CD4-positive, alpha-beta memory T cell (primary cell): ENCODE measurements around the gene ASCC3. TPM values are rescaled to one million over a fixed set of nuclear protein-coding genes. Genes with fewer than 3 reads are reported as not detected.
A peak's percentile ranks its signal among the peaks of the same experiment; 100 is the strongest.

Source experiments
- CTCF ChIA-PET: fragments of 350-600 bp; sonication (Branson Sonifier 250); formaldehyde crosslinking; loops from one replicate; lab custom pipeline; 2021; ENCODE audit warnings: inconsistent platforms; ENCODE audit not compliant: partially characterized antibody; lab: Charles Lee
- POLR2A ChIA-PET: fragments of 350-600 bp; sonication (Branson Sonifier 250); formaldehyde crosslinking; loops from one replicate; lab custom pipeline; 2021; ENCODE audit not compliant: partially characterized antibody; lab: Charles Lee
- DNase-seq, 5 donors: peaks; one replicate each; pipeline versions ENCODE4 v3.0.0 to v3.0.0-alpha.2; 2020 to 2022; ENCODE audit warnings: mixed read lengths in 1 of 5
- H3K27ac ChIP-seq: one replicate; pipeline ENCODE4 v1.7.0; 2013; ENCODE audit warnings: low read depth, low read length
- H3K27me3 ChIP-seq: 2 replicates; pipeline ENCODE4 v1.7.0; 2013; ENCODE audit warnings: mild to moderate bottlenecking, low read length, moderate library complexity; ENCODE audit not compliant: insufficient read depth
- H3K36me3 ChIP-seq: 2 replicates; pipeline ENCODE4 v1.7.0; 2013; ENCODE audit warnings: mild to moderate bottlenecking, low read length, moderate library complexity; ENCODE audit not compliant: insufficient read depth
- H3K4me1 ChIP-seq: 2 replicates; pipeline ENCODE4 v1.7.0; 2013; ENCODE audit warnings: mild to moderate bottlenecking, low read length, moderate library complexity; ENCODE audit not compliant: insufficient read depth
- H3K4me3 ChIP-seq, 2 donors: one replicate each; pipeline ENCODE4 v1.7.0; 2013; ENCODE audit warnings: low read length in 2 of 2, mild to moderate bottlenecking in 1 of 2
- H3K9me3 ChIP-seq, 2 donors: one replicate each; pipeline ENCODE4 v1.7.0; 2013; ENCODE audit warnings: low read length in 2 of 2, control low read depth in 1 of 2; ENCODE audit not compliant: control insufficient read depth in 1 of 2
- H3K27ac Mint-ChIP-seq, 7 donors: one replicate each; pipeline ENCODE4 v1.8.0; 2020 to 2021; ENCODE audit warnings: mixed read lengths in 7 of 7, mild to moderate bottlenecking in 6 of 7, inconsistent platforms in 3 of 7, moderate library complexity in 3 of 7
- H3K27me3 Mint-ChIP-seq, 2 donors: one replicate each; pipeline ENCODE4 v1.8.0; 2020 to 2021; ENCODE audit warnings: mixed read lengths in 2 of 2
- H3K36me3 Mint-ChIP-seq, 2 donors: one replicate each; pipeline ENCODE4 v1.8.0; 2020 to 2021; ENCODE audit warnings: mixed read lengths in 2 of 2, inconsistent platforms in 1 of 2, mild to moderate bottlenecking in 1 of 2
- H3K4me1 Mint-ChIP-seq, 4 donors: one replicate each; pipeline ENCODE4 v1.8.0; 2020 to 2021; ENCODE audit warnings: mixed read lengths in 4 of 4, mild to moderate bottlenecking in 1 of 4
- H3K4me3 Mint-ChIP-seq, 8 donors: one replicate each; pipeline ENCODE4 v1.8.0; 2020 to 2021; ENCODE audit warnings: mixed read lengths in 8 of 8, mild to moderate bottlenecking in 7 of 8, moderate library complexity in 6 of 8, inconsistent platforms in 3 of 8
- H3K9me3 Mint-ChIP-seq, 8 donors: one replicate each; pipeline ENCODE4 v1.8.0; 2020 to 2021; ENCODE audit warnings: mixed read lengths in 8 of 8, mild to moderate bottlenecking in 5 of 8, inconsistent platforms in 3 of 8, moderate library complexity in 1 of 8
- intact Hi-C: fragments of 100-400 bp; cut with micrococcal nuclease; formaldehyde crosslinking; loops from one replicate; pipeline ENCODE4 v1.15.1; 2023
- polyA plus RNA-seq, 2 donors: library from polyadenylated mRNA; unstranded; fragments of 300-500 nt; fragmentation: Illumina TruSeq; gene quantifications; one replicate each; pipeline ENCODE4 v1.2.3, GENCODE V29; 2021
- total RNA-seq, 2 experiments: library from RNA; stranded (reverse); gene quantifications; one replicate each; pipeline ENCODE4 v1.2.3, GENCODE V29; 2021

The ASCC3 gene
- total and polyA plus RNA-seq, 4 experiments from 2014 or later = 13.0 to 57.9 (median 43.1) TPM

- DNase-seq = no peak
- intact Hi-C loops = no loop called here
- no peaks in the 10 kb centered on the region for H3K36me3 ChIP-seq
- no peaks in the 10 kb centered on the region for H3K27me3 Mint-ChIP-seq
- ChIA-PET POLR2A (no interaction called here), CTCF (interaction anchor here (0.8 kb wide), 1 partner anchor 52 kb away, joined by 3 read pairs; no protein-coding TSS in a partner anchor)
- no peak overlapping the region for H3K27ac ChIP-seq
- peaks cover 8 to 18% of the 10 kb centered on the region in 2 donors for H3K36me3 Mint-ChIP-seq
- no peak overlapping the region for H3K27ac Mint-ChIP-seq
- no peak overlapping the region for H3K4me3 Mint-ChIP-seq
- no peaks in the 10 kb centered on the region for H3K27me3 ChIP-seq
- no peaks in the 10 kb centered on the region for H3K9me3 Mint-ChIP-seq
- no peaks in the 10 kb centered on the region for H3K4me1 Mint-ChIP-seq
- no peaks in the 10 kb centered on the region for H3K4me1 ChIP-seq
- no peak overlapping the region for H3K4me3 ChIP-seq
- no peaks in the 10 kb centered on the region for H3K9me3 ChIP-seq
Observed at GRCh38 chr6:100612094-100612493, 269.0 kb downstream of the ASCC3 start.

GRCh38 chr6:100599088-100599770, 281.9 kb downstream of the ASCC3 start:
- no peaks in the 10 kb centered on the region for H3K9me3 ChIP-seq
- peaks cover 0 to 2% (median under 1%) of the 10 kb centered on the region in 4 donors for H3K4me1 Mint-ChIP-seq
- peaks cover 11% of the 10 kb centered on the region for H3K36me3 ChIP-seq
- H3K4me3 ChIP-seq = no peak overlapping the region
- H3K9me3 Mint-ChIP-seq = no peaks in the 10 kb centered on the region
- H3K27me3 Mint-ChIP-seq = no peaks in the 10 kb centered on the region
- H3K27ac ChIP-seq = no peak overlapping the region
- no peak for DNase-seq
- H3K36me3 Mint-ChIP-seq = peaks cover 47 to 59% of the 10 kb centered on the region in 2 donors
- ChIA-PET POLR2A (no interaction called here), CTCF (no interaction called here)
- H3K27me3 ChIP-seq = no peaks in the 10 kb centered on the region
- no peaks in the 10 kb centered on the region for H3K4me1 ChIP-seq
- intact Hi-C loops = no loop called here
- no peak overlapping the region for H3K27ac Mint-ChIP-seq
- H3K4me3 Mint-ChIP-seq = no peak overlapping the region

- ChIA-PET POLR2A (no interaction called here), CTCF (no interaction called here)
- intact Hi-C loops = no loop called here
- Mint-ChIP-seq H3K9me3 (no peaks in the 10 kb centered on the region), H3K27me3 (no peaks in the 10 kb centered on the region), H3K4me1 (peaks cover 0 to 2% (median under 1%) of the 10 kb centered on the region in 4 donors), H3K27ac (no peak overlapping the region), H3K36me3 (peaks cover 31 to 40% of the 10 kb centered on the region in 2 donors), H3K4me3 (no peak overlapping the region)
- no peaks in the 10 kb centered on the region for H3K27me3 ChIP-seq
- no peak overlapping the region for H3K27ac ChIP-seq
- no peak overlapping the region for H3K4me3 ChIP-seq
- no peaks in the 10 kb centered on the region for H3K4me1 ChIP-seq
- peaks cover 4% of the 10 kb centered on the region for H3K36me3 ChIP-seq
- H3K9me3 ChIP-seq = no peaks in the 10 kb centered on the region
- no peak for DNase-seq
Observed at GRCh38 chr6:100595456-100595855, 285.7 kb downstream of the ASCC3 start.

- DNase-seq = no peak
- Histone ChIP-seq H3K27ac (no peak overlapping the region), H3K9me3 (no peaks in the 10 kb centered on the region), H3K4me1 (no peaks in the 10 kb centered on the region), H3K27me3 (no peaks in the 10 kb centered on the region), H3K36me3 (peaks cover 7% of the 10 kb centered on the region), H3K4me3 (no peak overlapping the region)
- POLR2A ChIA-PET = no interaction called here
- CTCF ChIA-PET = no interaction called here
- H3K4me1 Mint-ChIP-seq = peaks cover 0 to 2% (median 0%) of the 10 kb centered on the region in 4 donors
- intact Hi-C loops = no loop called here
- peaks cover 37 to 42% of the 10 kb centered on the region in 2 donors for H3K36me3 Mint-ChIP-seq
- H3K9me3 Mint-ChIP-seq = no peaks in the 10 kb centered on the region
- no peaks in the 10 kb centered on the region for H3K27me3 Mint-ChIP-seq
- no peak overlapping the region for H3K27ac Mint-ChIP-seq
- H3K4me3 Mint-ChIP-seq = no peak overlapping the region
Observed at GRCh38 chr6:100593522-100593921, 287.6 kb downstream of the ASCC3 start.

GRCh38 chr6:100592929-100593328, 288.2 kb downstream of the ASCC3 start:
- intact Hi-C loops = no loop called here
- Mint-ChIP-seq H3K27me3 (no peaks in the 10 kb centered on the region), H3K9me3 (no peaks in the 10 kb centered on the region), H3K4me1 (peaks cover 0 to 2% (median 0%) of the 10 kb centered on the region in 4 donors), H3K36me3 (peaks cover 34 to 40% of the 10 kb centered on the region in 2 donors), H3K27ac (no peak overlapping the region), H3K4me3 (no peak overlapping the region)
- no peak overlapping the region for H3K27ac ChIP-seq
- H3K9me3 ChIP-seq = no peaks in the 10 kb centered on the region
- no peak overlapping the region for H3K4me3 ChIP-seq
- peaks cover 7% of the 10 kb centered on the region for H3K36me3 ChIP-seq
- DNase-seq = no peak
- no peaks in the 10 kb centered on the region for H3K4me1 ChIP-seq
- CTCF ChIA-PET = no interaction called here
- H3K27me3 ChIP-seq = no peaks in the 10 kb centered on the region
- POLR2A ChIA-PET = no interaction called here

- no peak overlapping the region for H3K27ac ChIP-seq
- ChIA-PET POLR2A (no interaction called here), CTCF (no interaction called here)
- peaks cover 0 to 1% (median 0%) of the 10 kb centered on the region in 8 donors for H3K9me3 Mint-ChIP-seq
- H3K36me3 Mint-ChIP-seq = peaks cover 18 to 28% of the 10 kb centered on the region in 2 donors
- H3K4me1 Mint-ChIP-seq = peaks cover 4 to 5% (median 5%) of the 10 kb centered on the region in 4 donors
- H3K4me1 ChIP-seq = no peaks in the 10 kb centered on the region
- no peaks in the 10 kb centered on the region for H3K36me3 ChIP-seq
- no peaks in the 10 kb centered on the region for H3K27me3 Mint-ChIP-seq
- H3K9me3 ChIP-seq = no peaks in the 10 kb centered on the region
- H3K27ac Mint-ChIP-seq = peak overlapping the region in 2 of 7 donors; percentile 11 to 66
- peak in 2 of 5 donors; percentile 0 to 2 for DNase-seq
- H3K4me3 ChIP-seq = no peak overlapping the region
- no peak overlapping the region for H3K4me3 Mint-ChIP-seq
- intact Hi-C loops = no loop called here
- H3K27me3 ChIP-seq = no peaks in the 10 kb centered on the region
Observed at GRCh38 chr6:100577425-100577824, 303.7 kb downstream of the ASCC3 start.

- no peak for DNase-seq
- Mint-ChIP-seq H3K27me3 (no peaks in the 10 kb centered on the region), H3K4me1 (peaks cover 4 to 5% (median 5%) of the 10 kb centered on the region in 4 donors), H3K36me3 (peaks cover 28 to 42% of the 10 kb centered on the region in 2 donors), H3K9me3 (peaks cover 0 to 1% (median 0%) of the 10 kb centered on the region in 8 donors), H3K4me3 (no peak overlapping the region), H3K27ac (no peak overlapping the region)
- Histone ChIP-seq H3K27ac (no peak overlapping the region), H3K36me3 (no peaks in the 10 kb centered on the region), H3K4me3 (no peak overlapping the region), H3K4me1 (no peaks in the 10 kb centered on the region), H3K27me3 (no peaks in the 10 kb centered on the region), H3K9me3 (no peaks in the 10 kb centered on the region)
- POLR2A ChIA-PET = no interaction called here
- intact Hi-C loops = no loop called here
- CTCF ChIA-PET = no interaction called here
Observed at GRCh38 chr6:100575921-100576320, 305.2 kb downstream of the ASCC3 start.
